ENCODE data around the gene DIAPH2. TPM values are rescaled to one million over a fixed set of nuclear protein-coding genes. Genes with fewer than 3 reads are reported as not detected.
"Not testable (repeated sequence)": the region's sequence is repeated elsewhere in the genome, so short reads cannot be mapped to it uniquely, and the experiment has no call there.

DIAPH2 gene
- total and polyA plus RNA-seq, 12 donors: 1.8 to 13.6 (median 10.1) TPM

- peaks cover 0 to 7% (median 0%) of the 10 kb centered on the region in 7 donors for H3K27me3 ChIP-seq
- H3K27ac ChIP-seq: no peak overlapping the region
- no peak for ATAC-seq
- H3K4me3 ChIP-seq: no peak overlapping the region
- no peaks in the 10 kb centered on the region for H3K9me3 ChIP-seq
- no peaks in the 10 kb centered on the region for H3K4me1 ChIP-seq
- H3K36me3 ChIP-seq: no peaks in the 10 kb centered on the region
- DNase-seq: no peak
- TF ChIP-seq CTCF (IDR thresholded peaks at IDR 0.05): no peak
- intact Hi-C loops (cut with DNase I): loop anchor here in 1 of 10 donors (10.0 kb wide), 1 partner anchor 72 kb away; no protein-coding TSS in a partner anchor
- WGBS, 2 donors: 96 to 100% methylated on average over 1 of the region's 1 CpG
These were observed 162.2 kb downstream of the DIAPH2 start for GRCh38 chrX:96846841-96847240.

GRCh38 chrX:96859422-96859821 lies 174.8 kb downstream of the DIAPH2 start:
- H3K36me3 ChIP-seq; ATAC-seq; H3K27me3 ChIP-seq; H3K9me3 ChIP-seq; H3K4me1 ChIP-seq; H3K4me3 ChIP-seq; DNase-seq; H3K27ac ChIP-seq; intact Hi-C loops (cut with DNase I): not testable (repeated sequence)
- WGBS, 2 donors: 100% methylated on average over 4 of the region's 4 CpGs

- H3K27ac ChIP-seq: no peak overlapping the region
- 85 to 86% methylated on average over 3 of the region's 3 CpGs for WGBS, 2 donors
These were observed 176.6 kb downstream of the DIAPH2 start for GRCh38 chrX:96861218-96861617.

GRCh38 chrX:96861661-96862060 lies 177.0 kb downstream of the DIAPH2 start:
- no peaks in the 10 kb centered on the region for H3K27me3 ChIP-seq
- intact Hi-C loops (cut with DNase I): no loop called here
- ATAC-seq: no peak
- 99 to 100% methylated on average over 4 of the region's 4 CpGs for WGBS, 2 donors
- H3K4me3 ChIP-seq: no peak overlapping the region
- TF ChIP-seq CTCF (IDR thresholded peaks at IDR 0.05): no peak
- no peak overlapping the region for H3K27ac ChIP-seq
- H3K36me3 ChIP-seq: no peaks in the 10 kb centered on the region
- DNase-seq: no peak
- no peaks in the 10 kb centered on the region for H3K9me3 ChIP-seq
- H3K4me1 ChIP-seq: peaks cover 0 to 4% (median 0%) of the 10 kb centered on the region in 9 donors

More at GRCh38 chrX:96861218-96861617, 176.6 kb downstream of the DIAPH2 start:
- Histone ChIP-seq H3K4me3 (no peak overlapping the region), H3K9me3 (no peaks in the 10 kb centered on the region), H3K27me3 (no peaks in the 10 kb centered on the region), H3K36me3 (no peaks in the 10 kb centered on the region), H3K4me1 (peaks cover 0 to 4% (median 0%) of the 10 kb centered on the region in 9 donors)
- DNase-seq (no peak), ATAC-seq (no peak)
- intact Hi-C loops (cut with DNase I): no loop called here
- no peak for TF ChIP-seq CTCF (IDR thresholded peaks at IDR 0.05)

GRCh38 chrX:96883608-96884007 lies 199.0 kb downstream of the DIAPH2 start, which contains the start of gene RPA4:
Gene RPA4 (plus strand): TSS chrX:96883908. CDS start chrX:96884311, 403 bp downstream.
- no peak within 1 kb of the TSS for H3K27ac ChIP-seq

More at GRCh38 chrX:96883608-96884007, 199.0 kb downstream of the DIAPH2 start, which contains the start of gene RPA4:
- intact Hi-C loops (cut with DNase I): no loop called here
- Histone ChIP-seq H3K4me3 (no peak within 1 kb of the TSS), H3K36me3 (peaks cover 0 to 12% (median 0%) of the 10 kb centered on the region in 9 donors), H3K9me3 (no peaks in the 10 kb centered on the region), H3K4me1 (no peaks in the 10 kb centered on the region), H3K27me3 (no peaks in the 10 kb centered on the region)
- DNase-seq (no peak), ATAC-seq (no peak)
- TF ChIP-seq CTCF (IDR thresholded peaks at IDR 0.05): no peak
- 98 to 99% methylated on average over 10 of the region's 10 CpGs for WGBS, 2 donors

Measured in heart right ventricle (tissue), 16 donors.